Endothelial cell of umbilical vein (primary cell): Measurements from ENCODE around the gene RBM47. TPM values are rescaled to one million over a fixed set of nuclear protein-coding genes. Genes with fewer than 3 reads are reported as not detected.

Source experiments
- BruUV-seq: library from RNA; stranded (reverse); fragments of 400-500 nt; replicated peaks from 2 replicates; lab custom pipeline; 2021; lab: Mats Ljungman, UMichigan
- CTCF ChIA-PET: fragments of 300-600, 350-600 bp; sonication (Branson Sonifier 250); formaldehyde crosslinking; loops from one replicate; lab custom pipeline; 2021; ENCODE audit warnings: antibody characterized with exemption, inconsistent platforms; lab: Charles Lee
- POLR2A ChIA-PET: fragments of 300-600, 350-600 bp; sonication (Branson Sonifier 250); formaldehyde crosslinking; loops from one replicate; lab custom pipeline; 2021; ENCODE audit warnings: antibody characterized with exemption, inconsistent platforms; lab: Charles Lee
- DNase-seq: peaks from one replicate; pipeline ENCODE4 v3.0.0-alpha.2; 2011; ENCODE audit warnings: low read depth, low spot score
- FAIRE-seq: peaks from 2 replicates; lab custom pipeline; 2011; peaks lifted over from hg19 to GRCh38; lab: Jason Lieb, UNC
- H2AFZ ChIP-seq: 2 replicates; pipeline ENCODE4 v1.6.0; 2012; ENCODE audit warnings: low read depth, low read length, control low read depth, inconsistent platforms
- H3K27ac ChIP-seq: 2 replicates; pipeline ENCODE4 v1.5.1; 2011; ENCODE audit warnings: low read depth, mild to moderate bottlenecking, control low read depth, low read length, moderate library complexity; ENCODE audit not compliant: insufficient read depth
- H3K27me3 ChIP-seq, 2 experiments: 2 replicates each; pipeline versions ENCODE4 v1.6.0 to v1.6.1; 2011; ENCODE audit warnings: low read length in 2 of 2, mixed read lengths in 1 of 2; ENCODE audit not compliant: control insufficient read depth in 2 of 2, insufficient read depth in 2 of 2
- H3K36me3 ChIP-seq, 2 experiments: 2 replicates in 1 of 2; 3 replicates in 1 of 2; pipeline ENCODE4 v1.5.1; 2011; ENCODE audit warnings: low read length in 2 of 2, mild to moderate bottlenecking in 1 of 2, moderate library complexity in 1 of 2; ENCODE audit not compliant: control insufficient read depth in 2 of 2, insufficient read depth in 2 of 2; ENCODE audit errors: extremely low read depth in 1 of 2
- H3K4me1 ChIP-seq: 3 replicates; pipeline ENCODE4 v1.5.1; 2011; ENCODE audit warnings: mild to moderate bottlenecking, low read length; ENCODE audit not compliant: control insufficient read depth, insufficient read depth; ENCODE audit errors: extremely low read depth
- H3K4me2 ChIP-seq: 2 replicates; pipeline ENCODE4 v1.6.1; 2011; ENCODE audit warnings: low read length, control low read depth, mixed read lengths; ENCODE audit not compliant: insufficient read depth
- H3K4me3 ChIP-seq, 3 experiments: fragments of 200-600 bp in 1 of 3; sonication (generic), shearing (Covaris generic) in 1 of 3; replicated peaks in 1 of 3; 2 replicates each; pipeline ENCODE4 v1.5.1; 2011 to 2016; ENCODE audit warnings: control low read depth in 3 of 3, low read length in 3 of 3, mild to moderate bottlenecking in 2 of 3, inconsistent platforms in 1 of 3, low read depth in 1 of 3, moderate library complexity in 1 of 3; ENCODE audit not compliant: insufficient read depth in 1 of 3
- H3K79me2 ChIP-seq: 2 replicates; pipeline ENCODE4 v1.6.0; 2012; ENCODE audit warnings: low read length, inconsistent platforms; ENCODE audit not compliant: control insufficient read depth, insufficient read depth
- H3K9ac ChIP-seq: replicated peaks from 2 replicates; pipeline ENCODE3; 2011; ENCODE audit warnings: low read length, control low read depth; ENCODE audit not compliant: insufficient read depth; ENCODE audit errors: extremely low read depth
- H3K9me1 ChIP-seq: replicated peaks from 3 replicates; pipeline ENCODE4 v1.6.0; 2011; ENCODE audit warnings: mild to moderate bottlenecking, low read length; ENCODE audit not compliant: control insufficient read depth, insufficient read depth; ENCODE audit errors: extremely low read depth
- H3K9me3 ChIP-seq: replicated peaks from 2 replicates; pipeline ENCODE4 v1.5.1; 2012; ENCODE audit warnings: low read length, inconsistent platforms; ENCODE audit not compliant: control insufficient read depth, insufficient read depth
- H4K20me1 ChIP-seq: replicated peaks from 2 replicates; pipeline ENCODE3; 2011; ENCODE audit warnings: mild to moderate bottlenecking, low read length; ENCODE audit not compliant: control insufficient read depth, insufficient read depth; ENCODE audit errors: extremely low read depth
- EZH2 ChIP-seq: IDR thresholded peaks from 2 replicates; pipeline ENCODE4 v1.6.1; 2012; ENCODE audit warnings: borderline replicate concordance, low read depth, mild to moderate bottlenecking, moderate library complexity, low read length, inconsistent platforms; ENCODE audit not compliant: severe bottlenecking
- FOS ChIP-seq: IDR thresholded peaks from 2 replicates; pipeline ENCODE4 v1.6.1; 2011; ENCODE audit warnings: mild to moderate bottlenecking, low read length, moderate library complexity, borderline replicate concordance; ENCODE audit not compliant: insufficient read depth
- GATA2 ChIP-seq: IDR thresholded peaks from 2 replicates; pipeline ENCODE4 v1.7.0; 2011; ENCODE audit warnings: low read depth, mild to moderate bottlenecking, moderate library complexity, mixed read lengths, low read length; ENCODE audit not compliant: insufficient read length, insufficient read depth
- JUN ChIP-seq: IDR thresholded peaks from 2 replicates; pipeline ENCODE4 v1.6.1; 2011; ENCODE audit warnings: borderline replicate concordance, low read depth; ENCODE audit not compliant: insufficient read length, insufficient read depth
- MYC ChIP-seq: IDR thresholded peaks from one replicate; pipeline ENCODE4 v1.6.1; 2011; ENCODE audit warnings: mild to moderate bottlenecking, low read depth, low read length
- POLR2A ChIP-seq: IDR thresholded peaks from 2 replicates; pipeline ENCODE4 v1.6.1; 2012; ENCODE audit warnings: low read depth, mild to moderate bottlenecking, control low read depth, low read length
- POLR2AphosphoS5 ChIP-seq: IDR thresholded peaks from 2 replicates; pipeline ENCODE4 v1.6.1; 2012; ENCODE audit warnings: low read depth, mild to moderate bottlenecking, control low read depth, low read length, moderate library complexity; ENCODE audit not compliant: insufficient read depth
- dilution Hi-C: fragments of 300-500 bp; cut with MboI; formaldehyde crosslinking; loops from one replicate; pipeline ENCODE4 v1.15.0; 2019; ENCODE audit warnings: low sequenced_read_pairs; ENCODE audit not compliant: extremely low pct_ligation_motif_present
- intact Hi-C: fragments of 100-400 bp; cut with micrococcal nuclease; formaldehyde crosslinking; loops from one replicate; pipeline ENCODE4 v1.10.0; 2022
- polyA plus RNA-seq, 4 experiments: library from polyadenylated mRNA; depleted of rRNA in 3 of 4; stranded (reverse) in 3 of 4; unstranded in 1 of 4; fragments of >200 nt; gene quantifications; 2 replicates each; pipeline versions ENCODE4 v1.2.1 to v1.2.3, GENCODE V29; 2011 to 2012; ENCODE audit warnings: missing spikeins in 1 of 4
- total RNA-seq: library from RNA; stranded (reverse); gene quantifications from 2 replicates; pipeline ENCODE4 v1.2.3, GENCODE V29; 2021
- TF ChIP-seq, protein P1 (sequence below), 2 donors: IDR thresholded peaks; 1 replicate in 1 of 2; 2 replicates in 1 of 2; pipeline ENCODE4 v1.5.1; 2011; ENCODE audit warnings: low read length in 2 of 2, mild to moderate bottlenecking in 2 of 2, moderate library complexity in 2 of 2, control low read depth in 1 of 2, inconsistent platforms in 1 of 2, low read depth in 1 of 2; ENCODE audit not compliant: insufficient read depth in 1 of 2; ENCODE audit errors: extremely low read depth in 1 of 2
- TF ChIP-seq, protein P2 (sequence below): IDR thresholded peaks from 2 replicates; pipeline ENCODE4 v1.6.1; 2011; ENCODE audit not compliant: insufficient read depth, insufficient read length

Gene RBM47
- total and polyA plus RNA-seq, 2 donors (not counting 3 experiments of a cell fraction or from before 2014, with no cell fraction given), result not detected

DNA sequence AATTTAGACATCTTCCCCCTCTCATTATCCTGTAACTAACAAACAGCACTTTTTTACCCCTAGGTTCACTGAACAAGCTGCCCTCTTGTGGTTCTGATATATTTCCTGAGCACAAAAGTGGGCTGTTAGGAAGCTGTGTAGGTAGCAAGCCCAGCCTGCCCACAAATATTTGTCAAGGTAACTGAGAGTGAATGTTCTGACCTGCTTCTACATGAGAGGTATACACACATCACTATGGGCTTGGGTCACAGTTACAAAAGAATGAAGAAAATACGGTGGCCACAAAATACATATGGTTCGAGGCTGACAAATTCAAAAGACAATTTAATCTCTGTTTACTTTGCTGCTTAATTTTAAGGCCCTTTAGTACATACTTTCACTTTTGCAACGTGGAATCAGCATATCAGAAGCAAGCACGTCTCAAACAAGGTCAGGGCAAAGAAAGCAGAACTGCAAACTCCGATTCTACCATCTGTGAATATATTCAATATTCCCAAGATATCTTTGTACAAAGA lies 78.7 kb downstream of the RBM47 start:
- dilution Hi-C loops (no loop called here), intact Hi-C loops (no loop called here)
- H3K4me3 ChIP-seq, result peak overlapping the region in 2 of 3 experiments; percentile 12 to 51
- H3K9me3 ChIP-seq, result no peaks in the 10 kb centered on the region
- no peaks in the 10 kb centered on the region for H3K79me2 ChIP-seq
- peaks cover 0 to 1% of the 10 kb centered on the region in 2 experiments for H3K27me3 ChIP-seq
- CTCF ChIA-PET, result interaction anchor here (0.6 to 2.2 kb wide), 4 partner anchors 12 to 884 kb away, joined by 3 to 7 read pairs (median 4); partner anchors contain the start of gene N4BP2
- no peak overlapping the region for H3K27ac ChIP-seq
- no peak for TF ChIP-seq GATA2
- TF ChIP-seq, protein P1, sequence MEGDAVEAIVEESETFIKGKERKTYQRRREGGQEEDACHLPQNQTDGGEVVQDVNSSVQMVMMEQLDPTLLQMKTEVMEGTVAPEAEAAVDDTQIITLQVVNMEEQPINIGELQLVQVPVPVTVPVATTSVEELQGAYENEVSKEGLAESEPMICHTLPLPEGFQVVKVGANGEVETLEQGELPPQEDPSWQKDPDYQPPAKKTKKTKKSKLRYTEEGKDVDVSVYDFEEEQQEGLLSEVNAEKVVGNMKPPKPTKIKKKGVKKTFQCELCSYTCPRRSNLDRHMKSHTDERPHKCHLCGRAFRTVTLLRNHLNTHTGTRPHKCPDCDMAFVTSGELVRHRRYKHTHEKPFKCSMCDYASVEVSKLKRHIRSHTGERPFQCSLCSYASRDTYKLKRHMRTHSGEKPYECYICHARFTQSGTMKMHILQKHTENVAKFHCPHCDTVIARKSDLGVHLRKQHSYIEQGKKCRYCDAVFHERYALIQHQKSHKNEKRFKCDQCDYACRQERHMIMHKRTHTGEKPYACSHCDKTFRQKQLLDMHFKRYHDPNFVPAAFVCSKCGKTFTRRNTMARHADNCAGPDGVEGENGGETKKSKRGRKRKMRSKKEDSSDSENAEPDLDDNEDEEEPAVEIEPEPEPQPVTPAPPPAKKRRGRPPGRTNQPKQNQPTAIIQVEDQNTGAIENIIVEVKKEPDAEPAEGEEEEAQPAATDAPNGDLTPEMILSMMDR (IDR thresholded peaks at IDR 0.05; ENCODE audit: extremely low read depth in 1 of 2, insufficient read depth in 1 of 2, low read depth in 1 of 2, low read length in 2 of 2), result peak in 1 of 2 donors; percentile 10
- no peaks in the 10 kb centered on the region for H3K36me3 ChIP-seq
- H2AFZ ChIP-seq, result peak overlapping the region; percentile 85
- H3K9me1 ChIP-seq, result no peaks in the 10 kb centered on the region
- H3K9ac ChIP-seq, result no peak overlapping the region
- FAIRE-seq (peak; percentile 38), DNase-seq (peak; percentile 55)
- H3K4me1 ChIP-seq, result peaks cover 2% of the 10 kb centered on the region
- BruUV-seq, result no TSS peak
- POLR2A ChIA-PET, result no interaction called here
- H4K20me1 ChIP-seq, result no peaks in the 10 kb centered on the region
- H3K4me2 ChIP-seq, result peak overlapping the region; percentile 74

DNA sequence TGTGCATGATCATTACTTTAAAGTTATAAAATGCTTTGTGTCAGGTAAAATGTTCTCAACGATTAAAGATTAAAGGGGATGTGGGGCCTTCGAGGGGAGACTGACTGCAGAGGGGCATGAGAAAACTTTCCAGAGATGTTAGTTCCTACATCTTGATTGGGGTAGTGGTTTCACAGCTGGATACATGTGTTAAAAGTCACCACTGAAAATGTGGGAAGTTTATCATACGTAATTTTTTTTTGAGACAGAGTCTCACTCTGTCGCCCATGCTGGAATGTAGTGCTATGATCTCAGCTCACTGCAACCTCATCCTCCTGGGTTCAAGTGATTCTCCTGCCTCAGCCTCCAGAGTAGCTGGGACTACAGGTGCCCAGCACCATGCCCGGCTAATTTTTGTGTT lies 79.5 kb downstream of the RBM47 start:
- Histone ChIP-seq H3K27me3 (no peaks in the 10 kb centered on the region), H3K36me3 (no peaks in the 10 kb centered on the region), H3K79me2 (no peaks in the 10 kb centered on the region), H3K4me2 (no peak overlapping the region), H3K9me3 (no peaks in the 10 kb centered on the region), H4K20me1 (no peaks in the 10 kb centered on the region), H3K4me1 (peaks cover 2% of the 10 kb centered on the region), H3K9me1 (no peaks in the 10 kb centered on the region), H2AFZ (no peak overlapping the region), H3K9ac (no peak overlapping the region), H3K27ac (no peak overlapping the region), H3K4me3 (no peak overlapping the region)
- dilution Hi-C loops, result no loop called here
- intact Hi-C loops, result no loop called here
- TF ChIP-seq EZH2 (no peak), JUN (no peak), POLR2AphosphoS5 (no peak), POLR2A (no peak), GATA2 (no peak), FOS (no peak), MYC (no peak)
- TF ChIP-seq, protein P2, sequence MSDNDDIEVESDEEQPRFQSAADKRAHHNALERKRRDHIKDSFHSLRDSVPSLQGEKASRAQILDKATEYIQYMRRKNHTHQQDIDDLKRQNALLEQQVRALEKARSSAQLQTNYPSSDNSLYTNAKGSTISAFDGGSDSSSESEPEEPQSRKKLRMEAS, result no peak
- TF ChIP-seq, protein P1 (IDR thresholded peaks at IDR 0.05; ENCODE audit: extremely low read depth in 1 of 2, insufficient read depth in 1 of 2, low read depth in 1 of 2, low read length in 2 of 2), result no peak
- POLR2A ChIA-PET, result no interaction called here
- BruUV-seq, result no TSS peak
- FAIRE-seq, result no peak
- CTCF ChIA-PET, result interaction anchor here (2.2 kb wide), 1 partner anchor 13 kb away, joined by 7 read pairs; no protein-coding TSS in a partner anchor
- DNase-seq, result no peak
